ENCODE measurements around the gene PPP2R2D. TPM values are rescaled to one million over a fixed set of nuclear protein-coding genes. Genes with fewer than 3 reads are reported as not detected.

PPP2R2D gene
- total RNA-seq, 1 experiment from 2014 or later, result 23.7 TPM

GRCh38 chr10:131942455-131942854 is 41.6 kb downstream of the PPP2R2D start:
- H3K4me3 Mint-ChIP-seq (ENCODE audit: low read depth, unreplicated experiment), result no peak overlapping the region
- CTCF ChIA-PET, result no interaction called here
- intact Hi-C loops (cut with micrococcal nuclease; ENCODE audit: unreplicated experiment), result no loop called here
- no peaks in the 10 kb centered on the region for H3K27me3 Mint-ChIP-seq (ENCODE audit: unreplicated experiment)
- no peak overlapping the region for H3K27ac Mint-ChIP-seq (ENCODE audit: unreplicated experiment)
- no peaks in the 10 kb centered on the region for H3K4me1 Mint-ChIP-seq (ENCODE audit: low read depth, unreplicated experiment)
- TSS peak; percentile 22 for BruUV-seq (replicated peaks)
- peaks cover 19% of the 10 kb centered on the region for H3K36me3 Mint-ChIP-seq (ENCODE audit: insufficient read depth, unreplicated experiment)
- no peak for DNase-seq
- TF ChIP-seq CTCF (IDR thresholded peaks at IDR 0.05; ENCODE audit: unreplicated experiment), result no peak
- no peaks in the 10 kb centered on the region for H3K9me3 Mint-ChIP-seq (ENCODE audit: low read depth, unreplicated experiment)

- no peak for TF ChIP-seq CTCF (IDR thresholded peaks at IDR 0.05; ENCODE audit: unreplicated experiment)
- intact Hi-C loops (cut with micrococcal nuclease; ENCODE audit: unreplicated experiment), result no loop called here
- H3K36me3 Mint-ChIP-seq (ENCODE audit: insufficient read depth, unreplicated experiment), result peaks cover 26% of the 10 kb centered on the region
- BruUV-seq (replicated peaks), result no TSS peak
- no peak overlapping the region for H3K4me3 Mint-ChIP-seq (ENCODE audit: low read depth, unreplicated experiment)
- no peaks in the 10 kb centered on the region for H3K27me3 Mint-ChIP-seq (ENCODE audit: unreplicated experiment)
- no peaks in the 10 kb centered on the region for H3K9me3 Mint-ChIP-seq (ENCODE audit: low read depth, unreplicated experiment)
- H3K27ac Mint-ChIP-seq (ENCODE audit: unreplicated experiment), result no peak overlapping the region
- DNase-seq, result peak; percentile 4
- CTCF ChIA-PET, result no interaction called here
- H3K4me1 Mint-ChIP-seq (ENCODE audit: low read depth, unreplicated experiment), result no peaks in the 10 kb centered on the region
Measured at GRCh38 chr10:131943021-131943814, 42.4 kb downstream of the PPP2R2D start.

- BruUV-seq (replicated peaks), result no TSS peak
- Mint-ChIP-seq H3K4me1 (ENCODE audit: low read depth, unreplicated experiment) (no peaks in the 10 kb centered on the region), H3K27me3 (ENCODE audit: unreplicated experiment) (no peaks in the 10 kb centered on the region), H3K36me3 (ENCODE audit: insufficient read depth, unreplicated experiment) (peaks cover 25% of the 10 kb centered on the region), H3K4me3 (ENCODE audit: low read depth, unreplicated experiment) (no peak overlapping the region), H3K9me3 (ENCODE audit: low read depth, unreplicated experiment) (no peaks in the 10 kb centered on the region), H3K27ac (ENCODE audit: unreplicated experiment) (no peak overlapping the region)
- intact Hi-C loops (cut with micrococcal nuclease; ENCODE audit: unreplicated experiment), result no loop called here
- DNase-seq, result no peak
- CTCF ChIA-PET, result no interaction called here
- no peak for TF ChIP-seq CTCF (IDR thresholded peaks at IDR 0.05; ENCODE audit: unreplicated experiment)
Measured at GRCh38 chr10:131944412-131944811, 43.6 kb downstream of the PPP2R2D start.

GRCh38 chr10:131944976-131945695 is 44.3 kb downstream of the PPP2R2D start:
- H3K27ac Mint-ChIP-seq (ENCODE audit: unreplicated experiment), result no peak overlapping the region
- no peak overlapping the region for H3K4me3 Mint-ChIP-seq (ENCODE audit: low read depth, unreplicated experiment)
- no peaks in the 10 kb centered on the region for H3K27me3 Mint-ChIP-seq (ENCODE audit: unreplicated experiment)
- intact Hi-C loops (cut with micrococcal nuclease; ENCODE audit: unreplicated experiment), result no loop called here
- BruUV-seq (replicated peaks), result no TSS peak
- TF ChIP-seq CTCF (IDR thresholded peaks at IDR 0.05; ENCODE audit: unreplicated experiment), result no peak
- CTCF ChIA-PET, result no interaction called here
- no peaks in the 10 kb centered on the region for H3K4me1 Mint-ChIP-seq (ENCODE audit: low read depth, unreplicated experiment)
- no peaks in the 10 kb centered on the region for H3K9me3 Mint-ChIP-seq (ENCODE audit: low read depth, unreplicated experiment)
- peaks cover 22% of the 10 kb centered on the region for H3K36me3 Mint-ChIP-seq (ENCODE audit: insufficient read depth, unreplicated experiment)
- no peak for DNase-seq
